Frontal cortex (tissue), 4 donors: Measurements from ENCODE around the gene LHFPL3. TPM values are rescaled to one million over a fixed set of nuclear protein-coding genes. Genes with fewer than 3 reads are reported as not detected.

Experiments
- DNase-seq, 2 donors: peaks; one replicate each; pipeline ENCODE4 v3.0.0; 2012; ENCODE audit warnings: low spot score in 2 of 2
- FAIRE-seq: peaks from 2 replicates; lab custom pipeline; 2012; peaks lifted over from hg19 to GRCh38; lab: Jason Lieb, UNC
- total RNA-seq: library from RNA; depleted of rRNA; stranded (reverse); fragments of >200 nt; gene quantifications from one replicate; pipeline ENCODE4 v1.2.3, GENCODE V29; 2014
- donor health status: control.
- donor health status: control.
- donor health status: control.

LHFPL3 gene
- total RNA-seq, 1 donor from 2014 or later = 24.1 TPM

GRCh38 chr7:104859754-104860426 lies 531.5 kb downstream of the LHFPL3 start:
- DNase-seq (no peak), FAIRE-seq (no peak)

GRCh38 chr7:104861729-104862390 lies 533.5 kb downstream of the LHFPL3 start:
- FAIRE-seq (no peak), DNase-seq (no peak)

- no peak for DNase-seq
- FAIRE-seq = no peak
Observed at GRCh38 chr7:104862719-104863118, 534.3 kb downstream of the LHFPL3 start.

- FAIRE-seq = no peak
- DNase-seq = no peak
Observed at GRCh38 chr7:104873401-104873800, 545.0 kb downstream of the LHFPL3 start.

- FAIRE-seq (no peak), DNase-seq (no peak)
Observed at GRCh38 chr7:104878577-104878976, 550.2 kb downstream of the LHFPL3 start.

- DNase-seq (no peak), FAIRE-seq (no peak)
Observed at GRCh38 chr7:104883248-104883717, 554.9 kb downstream of the LHFPL3 start.

- DNase-seq (peak; percentile 43 to 70), FAIRE-seq (no peak)
Observed at GRCh38 chr7:104883718-104884452, 555.5 kb downstream of the LHFPL3 start.

GRCh38 chr7:104886651-104887050 lies 558.2 kb downstream of the LHFPL3 start:
- FAIRE-seq (no peak), DNase-seq (no peak)

- DNase-seq = no peak
- no peak for FAIRE-seq
Observed at GRCh38 chr7:104890216-104890615, 561.8 kb downstream of the LHFPL3 start.

GRCh38 chr7:104891949-104892348 lies 563.5 kb downstream of the LHFPL3 start:
- FAIRE-seq (no peak), DNase-seq (no peak)

GRCh38 chr7:104894314-104894713 lies 565.9 kb downstream of the LHFPL3 start:
- FAIRE-seq (no peak), DNase-seq (no peak)

- FAIRE-seq (no peak), DNase-seq (no peak)
Observed at GRCh38 chr7:104894726-104895521, 566.5 kb downstream of the LHFPL3 start.

- DNase-seq (no peak), FAIRE-seq (no peak)
Observed at GRCh38 chr7:104895522-104896236, 567.3 kb downstream of the LHFPL3 start.

GRCh38 chr7:104898434-104898833 lies 570.0 kb downstream of the LHFPL3 start:
- FAIRE-seq (no peak), DNase-seq (no peak)

- FAIRE-seq = no peak
- peak in 1 of 2 donors; percentile 33 for DNase-seq
Observed at GRCh38 chr7:104900525-104901239, 572.3 kb downstream of the LHFPL3 start.

GRCh38 chr7:104901240-104901619 lies 572.8 kb downstream of the LHFPL3 start:
- no peak for FAIRE-seq
- DNase-seq = no peak

- no peak for FAIRE-seq
- no peak for DNase-seq
Observed at GRCh38 chr7:104902183-104902582, 573.8 kb downstream of the LHFPL3 start.

- DNase-seq (no peak), FAIRE-seq (no peak)
Observed at GRCh38 chr7:104903044-104903443, 574.6 kb downstream of the LHFPL3 start.

- FAIRE-seq = no peak
- no peak for DNase-seq
Observed at GRCh38 chr7:104903846-104904245, 575.4 kb downstream of the LHFPL3 start.
